ENCODE data around the gene PHC2.

GRCh38 chr1:33329600-33330305 is 101.1 kb downstream of the PHC2 start:
- TF ChIP-seq CTCF (IDR thresholded peaks at IDR 0.05; ENCODE audit: low read length) = no peak
- no peak for TF ChIP-seq EZH2 (IDR thresholded peaks at IDR 0.05; ENCODE audit: borderline replicate concordance, low read length)
